HepG2 (cell line): ENCODE measurements around the gene CFAP73. TPM values are rescaled to one million over a fixed set of nuclear protein-coding genes. Genes with fewer than 3 reads are reported as not detected.
A peak's percentile ranks its signal among the peaks of the same experiment; 100 is the strongest.

Experiments used
- CTCF ChIP-seq: sonication (generic); formaldehyde crosslinking; IDR thresholded peaks from 2 replicates; pipeline ENCODE4 v1.5.0; 2020; ENCODE audit warnings: mild to moderate bottlenecking, missing genetic modification reagents, moderate library complexity
- FOXO4 ChIP-seq: sonication (generic); formaldehyde crosslinking; conservative IDR thresholded peaks from 2 replicates; pipeline ENCODE4 v1.8.1; 2023; ENCODE audit warnings: missing genetic modification reagents
- HMGXB4 ChIP-seq, 2 experiments: sonication (generic) in 1 of 2; formaldehyde crosslinking in 1 of 2; IDR thresholded peaks; 2 replicates each; pipeline versions ENCODE4 v1.4.0 to v1.6.1; 2018 to 2020; ENCODE audit warnings: missing genetic modification reagents in 2 of 2, borderline replicate concordance in 1 of 2, low read depth in 1 of 2, mild to moderate bottlenecking in 1 of 2, missing biosample characterization in 1 of 2
- KDM2A ChIP-seq: sonication (generic); formaldehyde crosslinking; IDR thresholded peaks from 2 replicates; pipeline ENCODE4 v1.4.0; 2020; ENCODE audit warnings: low read depth, missing genetic modification reagents, borderline replicate concordance
- KDM5B ChIP-seq: sonication (generic); formaldehyde crosslinking; IDR thresholded peaks from 2 replicates; pipeline ENCODE4 v1.4.0; 2020; ENCODE audit warnings: missing genetic modification reagents, mild to moderate bottlenecking, borderline replicate concordance
- MAFK ChIP-seq, 2 experiments: IDR thresholded peaks in 1 of 2; conservative IDR thresholded peaks in 1 of 2; 2 replicates each; pipeline ENCODE4 v1.6.1; 2011; ENCODE audit warnings: improper control_type of control experiment in 2 of 2, low read length in 2 of 2
- PHF21A ChIP-seq: sonication (generic); formaldehyde crosslinking; IDR thresholded peaks from 2 replicates; pipeline ENCODE4 v1.5.0; 2020; ENCODE audit warnings: mild to moderate bottlenecking, missing genetic modification reagents
- RBFOX2 ChIP-seq: fragments of 200-400 bp; formaldehyde crosslinking; IDR thresholded peaks from 2 replicates; pipeline ENCODE4 v1.6.1; 2017; ENCODE audit warnings: low read depth, mild to moderate bottlenecking, low read length
- SMC3 ChIP-seq: IDR thresholded peaks from 2 replicates; pipeline ENCODE4 v1.6.1; 2011; ENCODE audit warnings: low read length, improper control_type of control experiment
- ZBTB7B ChIP-seq: sonication (generic); formaldehyde crosslinking; IDR thresholded peaks from 2 replicates; pipeline ENCODE4 v1.4.0; 2020; ENCODE audit warnings: missing genetic modification reagents
- ZFX ChIP-seq: sonication (generic); formaldehyde crosslinking; IDR thresholded peaks from 2 replicates; pipeline ENCODE4 v1.4.0; 2020; ENCODE audit warnings: mild to moderate bottlenecking, low read depth, missing genetic modification reagents, moderate library complexity
- ZNF501 ChIP-seq: sonication (generic); formaldehyde crosslinking; IDR thresholded peaks from 2 replicates; pipeline ENCODE4 v1.5.1; 2020; ENCODE audit warnings: mild to moderate bottlenecking, moderate library complexity, missing genetic modification reagents
- ZNF563 ChIP-seq: sonication (generic); formaldehyde crosslinking; IDR thresholded peaks from 2 replicates; pipeline ENCODE4 v1.8.0; 2022; ENCODE audit warnings: mild to moderate bottlenecking, moderate library complexity, missing genetic modification reagents
- ZSCAN25 ChIP-seq: sonication (generic); formaldehyde crosslinking; IDR thresholded peaks from 2 replicates; pipeline ENCODE4 v1.8.0; 2022; ENCODE audit warnings: mild to moderate bottlenecking, missing genetic modification reagents
- polyA plus RNA-seq, 8 experiments: library from polyadenylated mRNA; depleted of rRNA in 3 of 8; stranded (reverse) in 7 of 8; unstranded in 1 of 8; fragments of >200 nt; fragmentation: Illumina TruSeq in 4 of 8; extraction: Trizol in 4 of 8; gene quantifications; 2 replicates each; pipeline versions ENCODE4 v1.2.1 to v1.2.3, GENCODE V29; 2011 to 2016; ENCODE audit warnings: low read depth in 4 of 8, missing spikeins in 1 of 8, mixed read lengths in 1 of 8; ENCODE audit not compliant: insufficient read depth in 1 of 8
- total RNA-seq, 5 experiments: library from RNA; depleted of rRNA; stranded (reverse); fragments of >200 nt; fragmentation: Illumina TruSeq; extraction: Trizol; gene quantifications; 2 replicates each; pipeline ENCODE4 v1.2.3, GENCODE V29; 2016; ENCODE audit warnings: low read depth in 1 of 5
- TF ChIP-seq, protein P1 (sequence below): sonication (generic); formaldehyde crosslinking; IDR thresholded peaks from 2 replicates; pipeline ENCODE4 v1.4.0; 2020; ENCODE audit warnings: missing genetic modification reagents, mild to moderate bottlenecking, borderline replicate concordance
- TF ChIP-seq, protein P2 (sequence below): sonication (generic); formaldehyde crosslinking; IDR thresholded peaks from 2 replicates; pipeline ENCODE4 v1.4.0; 2020; ENCODE audit warnings: low read depth, mild to moderate bottlenecking, missing genetic modification reagents

Gene CFAP73
- total and polyA plus RNA-seq, 2 of the 13 experiments (the other 11 are each of a cell fraction or from before 2014, with no cell fraction given): not detected

- no peak for TF ChIP-seq PHF21A
- peak; percentile 62; the same call in 1 of the 2 replicates for TF ChIP-seq KDM2A
- TF ChIP-seq SMC3: peak; percentile 43; the same call in 1 of the 2 replicates
- TF ChIP-seq ZNF501: 0 out of 2 replicates have a peak, but pooled peaks have one; percentile 27
- 0 out of 2 replicates have a peak, but pooled peaks have one; percentile 34 for TF ChIP-seq ZNF563
- TF ChIP-seq MAFK (conservative IDR thresholded peaks at IDR 0.05 in 1 of 2, IDR thresholded peaks at IDR 0.05 in 1 of 2; ENCODE audit: low read length in 2 of 2): no peak
- TF ChIP-seq, protein P1, sequence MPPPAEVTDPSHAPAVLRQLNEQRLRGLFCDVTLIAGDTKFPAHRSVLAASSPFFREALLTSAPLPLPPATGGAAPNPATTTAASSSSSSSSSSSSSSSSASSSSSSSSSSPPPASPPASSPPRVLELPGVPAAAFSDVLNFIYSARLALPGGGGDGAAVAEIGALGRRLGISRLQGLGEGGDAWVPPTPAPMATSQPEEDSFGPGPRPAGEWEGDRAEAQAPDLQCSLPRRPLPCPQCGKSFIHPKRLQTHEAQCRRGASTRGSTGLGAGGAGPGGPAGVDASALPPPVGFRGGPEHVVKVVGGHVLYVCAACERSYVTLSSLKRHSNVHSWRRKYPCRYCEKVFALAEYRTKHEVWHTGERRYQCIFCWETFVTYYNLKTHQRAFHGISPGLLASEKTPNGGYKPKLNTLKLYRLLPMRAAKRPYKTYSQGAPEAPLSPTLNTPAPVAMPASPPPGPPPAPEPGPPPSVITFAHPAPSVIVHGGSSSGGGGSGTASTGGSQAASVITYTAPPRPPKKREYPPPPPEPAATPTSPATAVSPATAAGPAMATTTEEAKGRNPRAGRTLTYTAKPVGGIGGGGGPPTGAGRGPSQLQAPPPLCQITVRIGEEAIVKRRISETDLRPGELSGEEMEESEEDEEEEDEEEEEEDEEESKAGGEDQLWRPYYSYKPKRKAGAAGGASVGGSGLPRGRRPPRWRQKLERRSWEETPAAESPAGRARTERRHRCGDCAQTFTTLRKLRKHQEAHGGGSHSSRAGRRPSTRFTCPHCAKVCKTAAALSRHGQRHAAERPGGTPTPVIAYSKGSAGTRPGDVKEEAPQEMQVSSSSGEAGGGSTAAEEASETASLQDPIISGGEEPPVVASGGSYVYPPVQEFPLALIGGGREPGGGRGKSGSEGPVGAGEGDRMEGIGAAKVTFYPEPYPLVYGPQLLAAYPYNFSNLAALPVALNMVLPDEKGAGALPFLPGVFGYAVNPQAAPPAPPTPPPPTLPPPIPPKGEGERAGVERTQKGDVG: no peak
- TF ChIP-seq FOXO4 (CRISPR knock-in tag): no peak
- 0 out of 2 replicates have a peak, but pooled peaks have one; percentile 24 for TF ChIP-seq ZSCAN25 (CRISPR knock-in tag)
- peak; percentile 69; the same call in 1 of the 2 replicates for TF ChIP-seq KDM5B (CRISPR knock-in tag)
- TF ChIP-seq ZBTB7B: 0 out of 2 replicates have a peak, but pooled peaks have one; percentile 41
- TF ChIP-seq, protein P2, sequence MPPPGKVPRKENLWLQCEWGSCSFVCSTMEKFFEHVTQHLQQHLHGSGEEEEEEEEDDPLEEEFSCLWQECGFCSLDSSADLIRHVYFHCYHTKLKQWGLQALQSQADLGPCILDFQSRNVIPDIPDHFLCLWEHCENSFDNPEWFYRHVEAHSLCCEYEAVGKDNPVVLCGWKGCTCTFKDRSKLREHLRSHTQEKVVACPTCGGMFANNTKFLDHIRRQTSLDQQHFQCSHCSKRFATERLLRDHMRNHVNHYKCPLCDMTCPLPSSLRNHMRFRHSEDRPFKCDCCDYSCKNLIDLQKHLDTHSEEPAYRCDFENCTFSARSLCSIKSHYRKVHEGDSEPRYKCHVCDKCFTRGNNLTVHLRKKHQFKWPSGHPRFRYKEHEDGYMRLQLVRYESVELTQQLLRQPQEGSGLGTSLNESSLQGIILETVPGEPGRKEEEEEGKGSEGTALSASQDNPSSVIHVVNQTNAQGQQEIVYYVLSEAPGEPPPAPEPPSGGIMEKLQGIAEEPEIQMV (CRISPR knock-in tag): peak; percentile 52; the same call in 1 of the 2 replicates
- peak; percentile 83 for TF ChIP-seq CTCF (CRISPR knock-in tag)
- peak in 1 of 2 experiments; percentile 69; a peak in 1 of 4 replicates for TF ChIP-seq HMGXB4 (CRISPR knock-in tag; IDR thresholded peaks at IDR 0.05; ENCODE audit: borderline replicate concordance in 1 of 2, low read depth in 1 of 2)
- peak; percentile 32; the same call in 1 of the 2 replicates for TF ChIP-seq ZFX (CRISPR knock-in tag)
- no peak for TF ChIP-seq RBFOX2
Observed at GRCh38 chr12:113152835-113153814, 3.6 kb downstream of the CFAP73 start (continued).
